Mesothelial cell of epicardium (in vitro differentiated cells): ENCODE results near the gene XKR7. TPM values are rescaled to one million over a fixed set of nuclear protein-coding genes. Genes with fewer than 3 reads are reported as not detected.

Experiments
- DNase-seq, 2 experiments: peaks; one replicate each; pipeline ENCODE4 v3.0.0; 2021; ENCODE audit warnings: low spot score in 2 of 2; ENCODE audit not compliant: unreplicated experiment in 2 of 2
- H3K27ac Mint-ChIP-seq: 2 replicates; pipeline ENCODE4 v1.8.0; 2021; ENCODE audit warnings: mixed read lengths
- H3K27me3 Mint-ChIP-seq: 2 replicates; pipeline ENCODE4 v1.8.0; 2021; ENCODE audit warnings: low read depth, mixed read lengths
- H3K36me3 Mint-ChIP-seq: 2 replicates; pipeline ENCODE4 v1.8.0; 2021; ENCODE audit warnings: mixed read lengths
- H3K4me1 Mint-ChIP-seq: 2 replicates; pipeline ENCODE4 v1.8.0; 2021; ENCODE audit warnings: mixed read lengths
- H3K4me3 Mint-ChIP-seq: 2 replicates; pipeline ENCODE4 v1.8.0; 2021; ENCODE audit warnings: mild to moderate bottlenecking, moderate library complexity, mixed read lengths
- H3K9me3 Mint-ChIP-seq: 2 replicates; pipeline ENCODE4 v1.8.0; 2021; ENCODE audit warnings: mixed read lengths
- CTCF ChIP-seq: fragments of 200-600 bp; sonication (generic); IDR thresholded peaks from one replicate; pipeline ENCODE4 v1.5.0; 2021; ENCODE audit warnings: antibody characterized with exemption; ENCODE audit not compliant: unreplicated experiment
- total RNA-seq: library from RNA; stranded (reverse); gene quantifications from 3 replicates; pipeline ENCODE4 v1.2.1, GENCODE V29; 2021

The XKR7 gene
- total RNA-seq, 1 donor from 2014 or later = 0.25 TPM

- Mint-ChIP-seq H3K9me3 (no peaks in the 10 kb centered on the region), H3K27me3 (peaks cover 46% of the 10 kb centered on the region), H3K4me3 (no peak overlapping the region), H3K4me1 (no peaks in the 10 kb centered on the region), H3K27ac (no peak overlapping the region), H3K36me3 (no peaks in the 10 kb centered on the region)
- no peak for TF ChIP-seq CTCF
- DNase-seq = no peak
Observed at GRCh38 chr20:31990641-31991338, 22.8 kb downstream of the XKR7 start.

- Mint-ChIP-seq H3K4me3 (no peak overlapping the region), H3K27me3 (peaks cover 51% of the 10 kb centered on the region), H3K36me3 (no peaks in the 10 kb centered on the region), H3K9me3 (no peaks in the 10 kb centered on the region), H3K4me1 (no peaks in the 10 kb centered on the region), H3K27ac (no peak overlapping the region)
- no peak for TF ChIP-seq CTCF
- no peak for DNase-seq
Observed at GRCh38 chr20:31991339-31991705, 23.4 kb downstream of the XKR7 start.

- TF ChIP-seq CTCF = no peak
- no peaks in the 10 kb centered on the region for H3K36me3 Mint-ChIP-seq
Observed at GRCh38 chr20:31992086-31992485, 24.1 kb downstream of the XKR7 start.

GRCh38 chr20:31996996-31997395 is 29.0 kb downstream of the XKR7 start:
- Mint-ChIP-seq H3K4me3 (no peak overlapping the region), H3K27ac (no peak overlapping the region), H3K9me3 (no peaks in the 10 kb centered on the region), H3K27me3 (peaks cover 84% of the 10 kb centered on the region), H3K4me1 (no peaks in the 10 kb centered on the region), H3K36me3 (no peaks in the 10 kb centered on the region)
- TF ChIP-seq CTCF = no peak
- DNase-seq = no peak

More at GRCh38 chr20:31992086-31992485, 24.1 kb downstream of the XKR7 start:
- Mint-ChIP-seq H3K27me3 (peaks cover 59% of the 10 kb centered on the region), H3K4me1 (no peaks in the 10 kb centered on the region), H3K9me3 (no peaks in the 10 kb centered on the region), H3K27ac (no peak overlapping the region), H3K4me3 (no peak overlapping the region)
- no peak for DNase-seq

GRCh38 chr20:31998246-31998645 is 30.3 kb downstream of the XKR7 start:
- Mint-ChIP-seq H3K36me3 (no peaks in the 10 kb centered on the region), H3K4me3 (no peak overlapping the region), H3K9me3 (no peaks in the 10 kb centered on the region), H3K27ac (no peak overlapping the region), H3K27me3 (peaks cover 75% of the 10 kb centered on the region), H3K4me1 (no peaks in the 10 kb centered on the region)
- no peak for DNase-seq
- TF ChIP-seq CTCF = no peak
